ENCODE results near the gene ENDOD1. TPM values are rescaled to one million over a fixed set of nuclear protein-coding genes. Genes with fewer than 3 reads are reported as not detected.

ENDOD1 gene
- polyA plus RNA-seq, 1 experiment, result 11.0 TPM

- no peak for DNase-seq (ENCODE audit: low read depth)
- ChIA-PET POLR2A (no interaction called here), CTCF (interaction anchor here (0.9 kb wide), 1 partner anchor 535 kb away, joined by 7 read pairs; no protein-coding TSS in a partner anchor)
Measured at GRCh38 chr11:95170294-95170693, 80.6 kb downstream of the ENDOD1 start.

GRCh38 chr11:95175818-95176380 is 86.3 kb downstream of the ENDOD1 start:
- no peak for TF ChIP-seq CTCF (IDR thresholded peaks at IDR 0.05; ENCODE audit: insufficient read depth, low read depth, low read length)
- no peaks in the 10 kb centered on the region for H3K27me3 ChIP-seq (ENCODE audit: control insufficient read depth, insufficient read depth, low read length)
- H3K4me3 ChIP-seq (ENCODE audit: low read depth, low read length), result no peak overlapping the region
- no peaks in the 10 kb centered on the region for H3K36me3 ChIP-seq (ENCODE audit: control insufficient read depth, insufficient read depth, low read length)
- DNase-seq (ENCODE audit: low read depth), result no peak
- CTCF ChIA-PET, result interaction anchor here (0.9 to 1.3 kb wide), 2 partner anchors 15 to 530 kb away, joined by 3 to 5 read pairs; no protein-coding TSS in a partner anchor
- POLR2A ChIA-PET, result no interaction called here

More at GRCh38 chr11:95170294-95170693, 80.6 kb downstream of the ENDOD1 start:
- Histone ChIP-seq H3K36me3 (ENCODE audit: control insufficient read depth, insufficient read depth, low read length) (no peaks in the 10 kb centered on the region), H3K27me3 (ENCODE audit: control insufficient read depth, insufficient read depth, low read length) (no peaks in the 10 kb centered on the region; the same call in 1 of the 2 replicates), H3K4me3 (ENCODE audit: low read depth, low read length) (no peak overlapping the region)
- no peak for TF ChIP-seq CTCF (IDR thresholded peaks at IDR 0.05; ENCODE audit: insufficient read depth, low read depth, low read length)

Other genes with a start within 250 kb of the ENDOD1 start
- gene CWC15, start 116.3 kb upstream of the ENDOD1 start, polyA plus RNA-seq (2011; rRNA removed), result 24.9 and 54.7 TPM in 2 replicates
- gene KDM4D, start 116.1 kb upstream of the ENDOD1 start, polyA plus RNA-seq (2011; rRNA removed), result 0.97 and 1.1 TPM in 2 replicates
- gene KDM4E, start 64.6 kb upstream of the ENDOD1 start, polyA plus RNA-seq (2011; rRNA removed), result not detected in 2 replicates
- gene KDM4F, start 40.4 kb upstream of the ENDOD1 start, polyA plus RNA-seq (2011; rRNA removed), result not detected in 2 replicates
- gene SRSF8, start 22.9 kb upstream of the ENDOD1 start, polyA plus RNA-seq (2011; rRNA removed), result 18.9 and 25.7 TPM in 2 replicates
- gene SESN3, start 141.4 kb downstream of the ENDOD1 start, polyA plus RNA-seq (2011; rRNA removed), result 0.31 and 0.48 TPM in 2 replicates